Subcutaneous abdominal adipose tissue (tissue), 5 donors: ENCODE measurements around the gene GNAS-AS1.

Source experiments
- H3K27ac ChIP-seq: one replicate; pipeline ENCODE4 v1.7.0; 2013; ENCODE audit warnings: low read depth, mild to moderate bottlenecking, inconsistent platforms, low read length, moderate library complexity
- H3K27me3 ChIP-seq, 5 donors: one replicate each; pipeline ENCODE4 v1.7.0; 2013; ENCODE audit warnings: low read length in 5 of 5, inconsistent platforms in 1 of 5; ENCODE audit not compliant: control insufficient read depth in 5 of 5, insufficient read depth in 4 of 5
- H3K36me3 ChIP-seq, 5 donors: one replicate each; pipeline ENCODE4 v1.7.0; 2013; ENCODE audit warnings: low read length in 5 of 5; ENCODE audit not compliant: control insufficient read depth in 5 of 5, insufficient read depth in 5 of 5
- H3K4me1 ChIP-seq, 5 donors: one replicate each; pipeline ENCODE4 v1.7.0; 2013; ENCODE audit warnings: low read length in 5 of 5, mild to moderate bottlenecking in 3 of 5, moderate library complexity in 1 of 5; ENCODE audit not compliant: control insufficient read depth in 5 of 5, insufficient read depth in 5 of 5
- H3K4me3 ChIP-seq, 5 donors: one replicate each; pipeline ENCODE4 v1.7.0; 2013; ENCODE audit warnings: low read length in 5 of 5, low read depth in 1 of 5
- H3K9ac ChIP-seq, 5 donors: one replicate each; pipeline ENCODE4 v1.7.0; 2013; ENCODE audit warnings: low read length in 5 of 5, mild to moderate bottlenecking in 4 of 5, moderate library complexity in 3 of 5
- H3K9me3 ChIP-seq, 5 donors: one replicate each; pipeline ENCODE4 v1.7.0; 2013; ENCODE audit warnings: low read length in 5 of 5; ENCODE audit not compliant: control insufficient read depth in 5 of 5
- donor health status: healthy.
- donor health status: healthy.
- donor health status: healthy.
- donor health status: healthy.
- donor health status: healthy.

GNAS-AS1 gene

GRCh38 chr20:58788896-58789544 is 61.7 kb downstream of the GNAS-AS1 start:
- Histone ChIP-seq H3K9me3 (no peaks in the 10 kb centered on the region), H3K27me3 (peaks cover 21 to 48% (median 29%) of the 10 kb centered on the region in 5 donors)

GRCh38 chr20:58787211-58788005 is 63.3 kb downstream of the GNAS-AS1 start:
- H3K9me3 ChIP-seq: no peaks in the 10 kb centered on the region
- H3K27ac ChIP-seq: no peak overlapping the region
- no peaks in the 10 kb centered on the region for H3K36me3 ChIP-seq
- peaks cover 2 to 6% (median 4%) of the 10 kb centered on the region in 5 donors for H3K4me1 ChIP-seq
- H3K27me3 ChIP-seq: peaks cover 21 to 46% (median 30%) of the 10 kb centered on the region in 5 donors
- no peak overlapping the region for H3K4me3 ChIP-seq
- no peak overlapping the region for H3K9ac ChIP-seq

More at GRCh38 chr20:58788896-58789544, 61.7 kb downstream of the GNAS-AS1 start:
- Histone ChIP-seq H3K27ac (no peak overlapping the region), H3K36me3 (no peaks in the 10 kb centered on the region), H3K4me3 (no peak overlapping the region), H3K9ac (no peak overlapping the region), H3K4me1 (peaks cover 0 to 6% (median 3%) of the 10 kb centered on the region in 5 donors)

- Histone ChIP-seq H3K4me1 (peaks cover 2 to 6% (median 4%) of the 10 kb centered on the region in 5 donors), H3K27ac (no peak overlapping the region), H3K9me3 (no peaks in the 10 kb centered on the region), H3K4me3 (no peak overlapping the region), H3K36me3 (no peaks in the 10 kb centered on the region), H3K27me3 (peaks cover 15 to 39% (median 20%) of the 10 kb centered on the region in 5 donors), H3K9ac (no peak overlapping the region)
Observed at GRCh38 chr20:58784321-58785074, 66.2 kb downstream of the GNAS-AS1 start.

GRCh38 chr20:58783511-58784011 is 67.1 kb downstream of the GNAS-AS1 start:
- H3K4me3 ChIP-seq: no peak overlapping the region
- H3K4me1 ChIP-seq: peaks cover 0 to 5% (median 0%) of the 10 kb centered on the region in 5 donors
- peaks cover 15 to 34% (median 20%) of the 10 kb centered on the region in 5 donors for H3K27me3 ChIP-seq
- H3K36me3 ChIP-seq: no peaks in the 10 kb centered on the region
- no peak overlapping the region for H3K27ac ChIP-seq
- H3K9me3 ChIP-seq: no peaks in the 10 kb centered on the region
- no peak overlapping the region for H3K9ac ChIP-seq

GRCh38 chr20:58781138-58781537 is 69.6 kb downstream of the GNAS-AS1 start:
- Histone ChIP-seq H3K36me3 (no peaks in the 10 kb centered on the region), H3K9ac (no peak overlapping the region), H3K4me3 (no peak overlapping the region), H3K27ac (no peak overlapping the region), H3K9me3 (no peaks in the 10 kb centered on the region), H3K4me1 (peaks cover 0 to 5% (median 0%) of the 10 kb centered on the region in 5 donors), H3K27me3 (peaks cover 15 to 22% (median 16%) of the 10 kb centered on the region in 5 donors)

GRCh38 chr20:58778760-58779159 is 71.9 kb downstream of the GNAS-AS1 start:
- H3K4me3 ChIP-seq: no peak overlapping the region
- no peaks in the 10 kb centered on the region for H3K9me3 ChIP-seq
- H3K27me3 ChIP-seq: peaks cover 6 to 11% (median 9%) of the 10 kb centered on the region in 5 donors
- no peaks in the 10 kb centered on the region for H3K36me3 ChIP-seq
- no peak overlapping the region for H3K27ac ChIP-seq
- no peak overlapping the region for H3K9ac ChIP-seq
- peaks cover 0 to 4% (median 0%) of the 10 kb centered on the region in 5 donors for H3K4me1 ChIP-seq

GRCh38 chr20:58777657-58778056 is 73.0 kb downstream of the GNAS-AS1 start:
- no peaks in the 10 kb centered on the region for H3K9me3 ChIP-seq

GRCh38 chr20:58776109-58776508 is 74.6 kb downstream of the GNAS-AS1 start:
- Histone ChIP-seq H3K27me3 (peaks cover 2 to 6% (median 5%) of the 10 kb centered on the region in 5 donors), H3K36me3 (no peaks in the 10 kb centered on the region), H3K4me1 (no peaks in the 10 kb centered on the region)

More at GRCh38 chr20:58777657-58778056, 73.0 kb downstream of the GNAS-AS1 start:
- Histone ChIP-seq H3K4me1 (no peaks in the 10 kb centered on the region), H3K36me3 (no peaks in the 10 kb centered on the region), H3K27me3 (peaks cover 0 to 6% (median 4%) of the 10 kb centered on the region in 5 donors), H3K27ac (no peak overlapping the region), H3K4me3 (no peak overlapping the region), H3K9ac (no peak overlapping the region)

GRCh38 chr20:58775371-58775770 is 75.3 kb downstream of the GNAS-AS1 start:
- H3K27me3 ChIP-seq: peaks cover 2 to 11% (median 6%) of the 10 kb centered on the region in 5 donors
- no peaks in the 10 kb centered on the region for H3K36me3 ChIP-seq
- H3K4me3 ChIP-seq: no peak overlapping the region

More at GRCh38 chr20:58776109-58776508, 74.6 kb downstream of the GNAS-AS1 start:
- Histone ChIP-seq H3K4me3 (no peak overlapping the region), H3K27ac (no peak overlapping the region), H3K9ac (no peak overlapping the region), H3K9me3 (no peaks in the 10 kb centered on the region)

More at GRCh38 chr20:58775371-58775770, 75.3 kb downstream of the GNAS-AS1 start:
- no peaks in the 10 kb centered on the region for H3K9me3 ChIP-seq
- no peak overlapping the region for H3K9ac ChIP-seq
- no peaks in the 10 kb centered on the region for H3K4me1 ChIP-seq
- no peak overlapping the region for H3K27ac ChIP-seq
